ACC112 (cell line): ENCODE results near the gene TFPT.
A peak's percentile ranks its signal among the peaks of the same experiment; 100 is the strongest.
"Not testable (repeated sequence)": the region's sequence is repeated elsewhere in the genome, so short reads cannot be mapped to it uniquely, and the experiment has no call there.

Experiments used
- H2AFZ ChIP-seq: fragments of 200-600 bp; sonication (generic); one replicate; pipeline ENCODE4 v1.6.0; 2017; ENCODE audit warnings: antibody characterized with exemption, low read length; ENCODE audit not compliant: unreplicated experiment
- H3K27ac ChIP-seq: fragments of 200-600 bp; sonication (generic); 2 replicates; pipeline ENCODE4 v1.5.1; 2014; ENCODE audit warnings: low read depth, mild to moderate bottlenecking, antibody characterized with exemption, low read length, moderate library complexity
- H3K27me3 ChIP-seq: fragments of 200-600 bp; sonication (generic); 2 replicates; pipeline ENCODE4 v1.6.1; 2014; ENCODE audit warnings: mild to moderate bottlenecking, antibody characterized with exemption, low read length, moderate library complexity, mixed read lengths; ENCODE audit not compliant: insufficient read depth
- H3K36me3 ChIP-seq: fragments of 200-600 bp; sonication (generic); 2 replicates; pipeline ENCODE4 v1.6.1; 2016; ENCODE audit warnings: mild to moderate bottlenecking, antibody characterized with exemption, low read length, moderate library complexity, mixed read lengths; ENCODE audit not compliant: insufficient read depth
- H3K4me1 ChIP-seq: fragments of 200-600 bp; sonication (generic); one replicate; pipeline ENCODE4 v1.6.1; 2016; ENCODE audit warnings: low read length, mixed read lengths; ENCODE audit not compliant: insufficient read depth, unreplicated experiment, control insufficient read depth
- H3K4me3 ChIP-seq: fragments of 200-600 bp; sonication (generic); 2 replicates; pipeline ENCODE4 v1.5.1; 2014; ENCODE audit warnings: mild to moderate bottlenecking, low read depth, low read length
- H3K79me2 ChIP-seq: fragments of 200-600 bp; sonication (generic); one replicate; pipeline ENCODE4 v1.6.0; 2016; ENCODE audit warnings: low read length; ENCODE audit not compliant: control insufficient read depth, unreplicated experiment, insufficient read depth

TFPT gene

GRCh38 chr19:54096617-54097106 lies 18.8 kb downstream of the TFPT start:
- Histone ChIP-seq H3K4me3 (peak overlapping the region; percentile 86), H3K4me1 (no peaks in the 10 kb centered on the region), H2AFZ (peak overlapping the region; percentile 81), H3K27ac (no peak overlapping the region), H3K36me3 (no peaks in the 10 kb centered on the region), H3K27me3 (no peaks in the 10 kb centered on the region), H3K79me2 (no peaks in the 10 kb centered on the region)

DNA sequence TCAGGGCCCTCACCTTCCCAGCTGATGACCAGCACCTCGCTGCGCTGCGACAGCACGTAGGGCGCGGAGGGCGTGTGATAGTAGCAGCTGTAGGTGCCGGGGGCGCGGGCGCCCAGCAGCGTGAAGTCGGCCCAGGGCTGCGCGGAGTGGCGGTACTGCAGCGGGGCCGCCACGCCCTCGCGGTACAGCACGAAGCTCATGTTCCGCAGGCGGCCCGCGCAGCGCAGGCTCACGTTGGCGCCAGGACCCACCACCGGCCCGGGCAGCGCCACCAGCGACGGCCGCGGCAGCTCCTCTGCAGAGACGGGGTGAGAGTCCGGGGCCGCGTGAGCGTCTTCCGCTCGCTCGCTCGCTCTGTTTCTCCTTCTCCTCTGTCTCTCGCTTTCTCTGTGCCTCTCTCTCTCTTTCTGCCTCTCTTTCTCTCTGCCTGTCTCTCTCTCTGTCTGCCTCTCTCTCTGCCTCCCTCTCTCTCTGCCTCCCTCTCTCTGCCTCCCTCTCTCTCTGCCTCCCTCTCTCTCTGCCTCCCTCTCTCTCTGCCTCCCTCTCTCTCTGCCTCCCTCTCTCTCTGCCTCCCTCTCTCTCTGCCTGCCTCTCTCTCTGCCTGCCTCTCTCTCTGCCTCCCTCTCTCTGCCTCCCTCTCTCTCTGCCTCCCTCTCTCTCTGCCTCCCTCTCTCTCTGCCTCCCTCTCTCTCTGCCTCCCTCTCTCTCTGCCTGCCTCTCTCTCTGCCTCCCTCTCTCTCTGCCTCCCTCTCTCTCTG lies 19.4 kb downstream of the TFPT start:
- H3K4me3 ChIP-seq, result peak overlapping the region; percentile 86
- not testable (repeated sequence) for H3K79me2 ChIP-seq, H3K36me3 ChIP-seq, H3K27ac ChIP-seq, H3K4me1 ChIP-seq, H3K27me3 ChIP-seq
- peak overlapping the region; percentile 83 for H2AFZ ChIP-seq

DNA sequence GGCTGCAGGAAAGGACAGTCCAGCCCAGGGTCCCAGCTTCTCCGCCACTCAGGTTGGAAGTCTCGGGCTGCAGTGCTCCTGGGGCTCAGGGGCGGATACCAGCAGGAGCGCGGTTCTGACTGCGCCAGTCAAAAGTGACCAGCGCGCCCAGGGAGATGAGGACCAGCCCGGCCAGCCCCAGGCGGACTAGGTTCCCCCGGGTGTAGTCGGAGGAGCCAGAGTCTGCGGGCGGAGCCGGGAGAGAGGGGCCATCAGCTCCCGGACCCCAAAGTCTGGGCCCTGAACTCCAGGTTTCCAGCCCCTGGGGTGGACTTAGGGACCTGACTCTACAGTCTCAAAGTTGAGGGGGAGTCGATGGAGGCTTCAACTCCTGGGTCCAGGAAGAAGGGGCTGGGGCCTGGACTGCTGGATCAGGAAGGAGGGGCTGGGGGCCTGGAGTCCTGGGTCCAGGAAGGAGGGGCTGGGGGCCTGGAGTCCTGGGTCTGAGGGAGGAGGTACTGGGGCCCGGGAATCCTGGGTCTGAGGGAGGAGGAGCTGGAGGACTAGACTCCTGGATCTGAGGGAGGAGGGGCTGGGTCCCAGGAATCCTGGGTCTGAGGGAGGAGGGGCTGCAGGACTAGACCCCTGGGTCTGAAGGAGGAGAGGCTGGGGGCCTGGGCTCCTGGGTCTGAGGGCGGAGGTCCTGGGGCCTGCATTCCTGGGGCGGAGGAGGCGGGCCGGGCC lies 20.2 kb downstream of the TFPT start:
- Histone ChIP-seq H3K27ac (no peak overlapping the region), H3K79me2 (no peaks in the 10 kb centered on the region), H3K27me3 (no peaks in the 10 kb centered on the region), H3K36me3 (no peaks in the 10 kb centered on the region), H2AFZ (peak overlapping the region; percentile 83), H3K4me1 (no peaks in the 10 kb centered on the region), H3K4me3 (peak overlapping the region; percentile 86)

- Histone ChIP-seq H3K4me1 (no peaks in the 10 kb centered on the region), H3K36me3 (no peaks in the 10 kb centered on the region), H3K27me3 (no peaks in the 10 kb centered on the region), H3K27ac (no peak overlapping the region), H3K4me3 (no peak overlapping the region), H3K79me2 (no peaks in the 10 kb centered on the region), H2AFZ (no peak overlapping the region)
These were observed 20.9 kb downstream of the TFPT start for GRCh38 chr19:54094426-54095000.

DNA sequence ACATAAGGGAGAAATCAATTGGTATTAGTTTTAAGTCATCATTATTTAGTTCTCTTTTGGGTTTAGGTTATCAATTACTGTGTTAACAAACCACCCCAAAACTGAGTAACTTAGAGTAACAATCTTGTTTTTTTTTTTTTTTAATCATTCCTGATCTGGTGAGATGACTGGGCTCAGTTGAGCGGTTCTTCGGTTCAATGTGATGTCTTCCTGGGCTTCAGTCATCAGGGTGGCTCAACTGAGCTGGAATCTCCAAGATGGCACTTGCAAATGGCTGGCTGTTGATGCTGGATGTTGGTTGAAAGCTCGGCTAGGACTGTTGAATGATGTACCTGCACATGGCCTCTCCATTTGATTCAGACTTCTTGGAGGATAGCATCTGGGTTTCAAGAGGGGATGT lies 31.0 kb downstream of the TFPT start:
- H3K79me2 ChIP-seq, result no peaks in the 10 kb centered on the region

DNA sequence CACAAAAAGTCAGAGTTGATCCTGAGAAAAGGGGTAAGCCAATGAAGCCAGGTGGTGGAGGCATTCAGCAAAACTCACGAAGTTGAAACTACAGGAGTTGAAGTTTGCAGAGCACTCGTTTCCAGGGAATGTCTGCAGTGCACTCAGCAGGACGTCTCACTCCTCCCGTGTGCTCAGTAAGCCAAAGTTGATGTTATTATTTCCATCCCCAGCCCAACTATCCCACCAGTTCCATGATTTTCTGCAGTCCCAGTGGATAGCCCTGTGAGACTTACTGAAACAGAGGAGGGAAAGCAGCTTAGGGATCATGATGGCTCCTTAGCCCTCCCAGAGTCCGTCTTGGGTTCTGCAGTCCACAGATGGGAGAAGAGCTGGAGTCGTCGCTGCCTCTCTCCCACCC lies 34.4 kb downstream of the TFPT start, which contains the start of gene TARM1:
TARM1 (minus strand) TSS at position 334 of the 400 bp plus-strand sequence; CDS start at position 309, 25 bp downstream.
- no peaks in the 10 kb centered on the region for H3K79me2 ChIP-seq
- H3K27ac ChIP-seq, result no peak within 1 kb of the TSS
- H3K4me1 ChIP-seq, result no peaks in the 10 kb centered on the region
- H2AFZ ChIP-seq, result no peak within 1 kb of the TSS
- no peak within 1 kb of the TSS for H3K4me3 ChIP-seq
- H3K27me3 ChIP-seq, result no peaks in the 10 kb centered on the region
- no peaks in the 10 kb centered on the region for H3K36me3 ChIP-seq

More for the DNA sequence above, 31.0 kb downstream of the TFPT start:
- Histone ChIP-seq H3K27ac (no peak overlapping the region), H3K4me1 (no peaks in the 10 kb centered on the region), H3K27me3 (no peaks in the 10 kb centered on the region), H3K4me3 (no peak overlapping the region), H2AFZ (no peak overlapping the region), H3K36me3 (no peaks in the 10 kb centered on the region)

- Histone ChIP-seq H3K4me3 (no peak overlapping the region), H3K36me3 (no peaks in the 10 kb centered on the region), H3K27me3 (no peaks in the 10 kb centered on the region), H3K4me1 (no peaks in the 10 kb centered on the region), H2AFZ (no peak overlapping the region), H3K79me2 (no peaks in the 10 kb centered on the region), H3K27ac (no peak overlapping the region)
These were observed 38.1 kb downstream of the TFPT start for GRCh38 chr19:54077334-54077733.

DNA sequence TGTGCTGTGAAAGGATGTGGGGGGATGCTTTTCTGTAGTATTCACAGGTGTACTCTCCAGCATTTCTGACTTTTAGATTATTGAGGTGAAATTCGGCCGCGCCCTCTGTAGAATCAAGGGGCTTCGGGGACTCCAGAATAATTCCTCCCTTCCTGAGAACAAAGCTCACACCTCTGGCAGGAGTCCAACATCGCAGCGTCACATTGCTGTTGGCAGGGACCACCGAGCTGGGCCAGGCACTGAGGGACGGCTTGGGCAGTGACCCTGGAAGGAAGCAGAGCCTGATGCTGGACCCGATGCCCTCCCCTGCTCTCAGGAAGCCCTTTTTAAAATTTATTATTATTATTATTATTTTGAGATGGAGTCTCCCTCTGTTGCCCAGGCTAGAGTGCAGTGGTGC lies 40.6 kb downstream of the TFPT start:
- Histone ChIP-seq H2AFZ (no peak overlapping the region), H3K27me3 (no peaks in the 10 kb centered on the region), H3K36me3 (no peaks in the 10 kb centered on the region), H3K4me1 (no peaks in the 10 kb centered on the region), H3K79me2 (no peaks in the 10 kb centered on the region), H3K4me3 (no peak overlapping the region), H3K27ac (no peak overlapping the region)

DNA sequence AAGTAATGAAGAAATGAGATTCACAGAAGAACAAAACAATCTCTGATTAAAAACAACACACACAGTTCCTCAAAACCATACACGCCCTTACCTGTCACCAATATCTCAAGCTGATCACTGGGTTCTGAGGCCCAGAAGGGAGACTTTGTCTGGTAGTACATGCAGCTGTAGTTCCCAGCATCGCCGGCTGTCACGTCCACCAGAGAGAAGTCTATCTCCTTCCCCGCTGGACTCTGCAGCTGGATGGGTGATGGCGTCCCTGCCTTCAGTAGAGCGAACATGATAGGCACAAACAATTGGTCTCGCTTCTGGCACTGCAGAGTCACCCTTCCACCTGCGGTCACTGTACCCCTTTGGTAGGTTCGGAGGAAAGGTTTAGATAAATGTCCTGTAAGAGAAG lies 41.6 kb downstream of the TFPT start:
- Histone ChIP-seq H3K4me3 (no peak overlapping the region), H2AFZ (no peak overlapping the region), H3K4me1 (no peaks in the 10 kb centered on the region), H3K27ac (no peak overlapping the region), H3K27me3 (no peaks in the 10 kb centered on the region), H3K79me2 (no peaks in the 10 kb centered on the region), H3K36me3 (no peaks in the 10 kb centered on the region)

- Histone ChIP-seq H3K4me1 (no peaks in the 10 kb centered on the region), H3K4me3 (no peak overlapping the region), H2AFZ (no peak overlapping the region), H3K36me3 (no peaks in the 10 kb centered on the region), H3K27ac (no peak overlapping the region), H3K79me2 (no peaks in the 10 kb centered on the region), H3K27me3 (no peaks in the 10 kb centered on the region)
These were observed 46.0 kb downstream of the TFPT start for GRCh38 chr19:54069470-54069869.
